CD4-positive, alpha-beta T cell (primary cell): Measurements from ENCODE around the gene PHACTR4. TPM values are rescaled to one million over a fixed set of nuclear protein-coding genes. Genes with fewer than 3 reads are reported as not detected.
"Not testable (repeated sequence)": the region's sequence is repeated elsewhere in the genome, so short reads cannot be mapped to it uniquely, and the experiment has no call there.

Source experiments
- ATAC-seq: fragments of 200-7000 bp; cut with Tn5 transposase; one replicate; pipeline ENCODE4 v1.10.0; 2022; ENCODE audit warnings: mild to moderate bottlenecking; ENCODE audit not compliant: poor library complexity
- CTCF ChIA-PET: fragments of 350-600 bp; sonication (Branson Sonifier 250); formaldehyde crosslinking; loops from one replicate; lab custom pipeline; 2021; ENCODE audit warnings: antibody characterized with exemption, inconsistent platforms; lab: Charles Lee
- POLR2A ChIA-PET: fragments of 350-600 bp; sonication (Branson Sonifier 250); formaldehyde crosslinking; loops from one replicate; lab custom pipeline; 2021; ENCODE audit warnings: antibody characterized with exemption, inconsistent platforms; lab: Charles Lee
- DNase-seq, 14 experiments: peaks; one replicate each; pipeline ENCODE4 v3.0.0-alpha.2; 2013 to 2020; ENCODE audit warnings: mixed read lengths in 2 of 14
- H3K27ac ChIP-seq, 2 donors: one replicate each; pipeline versions ENCODE4 v1.5.1 to v1.7.0; 2013; ENCODE audit warnings: low read length in 2 of 2, low read depth in 1 of 2, mild to moderate bottlenecking in 1 of 2
- H3K27me3 ChIP-seq, 2 experiments: 1 replicate in 1 of 2; 2 replicates in 1 of 2; pipeline versions ENCODE4 v1.6.1 to v1.7.0; 2013; ENCODE audit warnings: low read length in 2 of 2, control low read depth in 1 of 2, mild to moderate bottlenecking in 1 of 2, moderate library complexity in 1 of 2; ENCODE audit not compliant: insufficient read depth in 2 of 2, control insufficient read depth in 1 of 2
- H3K36me3 ChIP-seq: one replicate; pipeline ENCODE4 v1.6.1; 2013; ENCODE audit warnings: low read length, control low read depth; ENCODE audit not compliant: insufficient read depth
- H3K4me1 ChIP-seq: one replicate; pipeline ENCODE4 v1.6.1; 2013; ENCODE audit warnings: low read length, control low read depth; ENCODE audit not compliant: insufficient read depth
- H3K4me3 ChIP-seq: one replicate; pipeline ENCODE4 v1.5.1; 2013; ENCODE audit warnings: mild to moderate bottlenecking, low read length, moderate library complexity
- H3K9me3 ChIP-seq, 2 experiments: 1 replicate in 1 of 2; 2 replicates in 1 of 2; pipeline versions ENCODE4 v1.6.1 to v1.7.0; 2013; ENCODE audit warnings: low read length in 2 of 2, mild to moderate bottlenecking in 2 of 2, control low read depth in 1 of 2, moderate library complexity in 1 of 2; ENCODE audit not compliant: control insufficient read depth in 1 of 2, insufficient read depth in 1 of 2
- H3K27ac Mint-ChIP-seq: one replicate; pipeline ENCODE4 v1.8.0; 2020; ENCODE audit warnings: mixed read lengths
- H3K27me3 Mint-ChIP-seq: one replicate; pipeline ENCODE4 v1.8.0; 2021; ENCODE audit warnings: mixed read lengths
- H3K36me3 Mint-ChIP-seq: one replicate; pipeline ENCODE4 v1.8.0; 2021; ENCODE audit warnings: low read depth, mixed read lengths
- H3K4me1 Mint-ChIP-seq: one replicate; pipeline ENCODE4 v1.8.0; 2021; ENCODE audit warnings: low read depth, mixed read lengths
- H3K4me3 Mint-ChIP-seq: one replicate; pipeline ENCODE4 v1.8.0; 2020; ENCODE audit warnings: mild to moderate bottlenecking, mixed read lengths
- H3K9me3 Mint-ChIP-seq: one replicate; pipeline ENCODE4 v1.8.0; 2020; ENCODE audit warnings: mixed read lengths
- intact Hi-C, 2 experiments: fragments of 100-400 bp; cut with DNase I in 1 of 2; cut with micrococcal nuclease in 1 of 2; formaldehyde crosslinking; loops; one replicate each; pipeline versions ENCODE4 v1.15.1 to v1.9.0; 2023 to 2025; cut with DNase I, micrococcal nuclease
- total RNA-seq, 174 experiments: library from RNA in 2 of 174; stranded (reverse) in 2 of 174; gene quantifications; one replicate each; pipeline ENCODE4 v1.2.3 and lab custom pipeline; 2021 to 2026
- TF ChIP-seq, protein P1 (sequence below): fragments of 200-600 bp; IDR thresholded peaks from one replicate; pipeline ENCODE4 v1.8.0; 2022; ENCODE audit warnings: antibody characterized with exemption, mild to moderate bottlenecking

The PHACTR4 gene
- total RNA-seq, 2 experiments from 2014 or later: 26.0 to 26.3 TPM

DNA sequence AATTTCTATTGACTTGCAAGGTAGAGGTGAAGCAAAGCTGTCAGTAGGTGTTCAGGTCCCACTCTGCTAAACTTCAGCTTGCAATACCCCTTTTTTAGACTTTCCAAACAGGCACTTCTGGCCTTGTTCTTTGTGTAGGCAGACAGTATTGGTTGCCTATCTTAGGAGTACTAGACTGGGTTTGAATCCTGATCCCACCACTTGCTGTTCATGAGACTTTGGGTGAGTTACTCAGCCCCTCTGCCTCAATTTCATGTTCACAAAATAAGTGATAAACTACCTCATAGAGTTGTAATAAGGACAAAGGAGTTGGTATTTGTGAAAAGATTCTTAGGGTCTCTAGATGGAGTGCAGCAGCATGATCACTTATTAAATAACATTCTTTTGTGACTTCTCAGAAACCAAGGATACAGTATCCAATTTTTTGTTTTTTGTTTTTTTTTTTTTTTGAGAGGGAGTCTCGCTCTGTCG lies 141.5 kb downstream of the PHACTR4 start:
- Mint-ChIP-seq H3K27me3 (no peaks in the 10 kb centered on the region), H3K27ac (peak overlapping the region; percentile 88), H3K36me3 (peaks cover 83% of the 10 kb centered on the region), H3K4me1 (peaks cover 58% of the 10 kb centered on the region), H3K9me3 (no peaks in the 10 kb centered on the region), H3K4me3 (peak overlapping the region; percentile 94)
- Histone ChIP-seq H3K4me3 (no peak overlapping the region), H3K36me3 (peaks cover 76% of the 10 kb centered on the region), H3K27me3 (no peaks in the 10 kb centered on the region), H3K9me3 (no peaks in the 10 kb centered on the region), H3K27ac (peak overlapping the region in 1 of 2 donors; percentile 12), H3K4me1 (peaks cover 60% of the 10 kb centered on the region)
- TF ChIP-seq, protein P1, sequence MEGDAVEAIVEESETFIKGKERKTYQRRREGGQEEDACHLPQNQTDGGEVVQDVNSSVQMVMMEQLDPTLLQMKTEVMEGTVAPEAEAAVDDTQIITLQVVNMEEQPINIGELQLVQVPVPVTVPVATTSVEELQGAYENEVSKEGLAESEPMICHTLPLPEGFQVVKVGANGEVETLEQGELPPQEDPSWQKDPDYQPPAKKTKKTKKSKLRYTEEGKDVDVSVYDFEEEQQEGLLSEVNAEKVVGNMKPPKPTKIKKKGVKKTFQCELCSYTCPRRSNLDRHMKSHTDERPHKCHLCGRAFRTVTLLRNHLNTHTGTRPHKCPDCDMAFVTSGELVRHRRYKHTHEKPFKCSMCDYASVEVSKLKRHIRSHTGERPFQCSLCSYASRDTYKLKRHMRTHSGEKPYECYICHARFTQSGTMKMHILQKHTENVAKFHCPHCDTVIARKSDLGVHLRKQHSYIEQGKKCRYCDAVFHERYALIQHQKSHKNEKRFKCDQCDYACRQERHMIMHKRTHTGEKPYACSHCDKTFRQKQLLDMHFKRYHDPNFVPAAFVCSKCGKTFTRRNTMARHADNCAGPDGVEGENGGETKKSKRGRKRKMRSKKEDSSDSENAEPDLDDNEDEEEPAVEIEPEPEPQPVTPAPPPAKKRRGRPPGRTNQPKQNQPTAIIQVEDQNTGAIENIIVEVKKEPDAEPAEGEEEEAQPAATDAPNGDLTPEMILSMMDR: no peak
- ChIA-PET POLR2A (interaction anchor here (2.3 to 7.0 kb wide), 2 partner anchors 69 to 132 kb away, joined by 9 to 111 read pairs; partner anchors contain the start of gene TAF12), CTCF (interaction anchor here (0.7 to 1.3 kb wide), 2 partner anchors 7 to 366 kb away, joined by 3 to 4 read pairs; no protein-coding TSS in a partner anchor)
- ATAC-seq: no peak
- DNase-seq: no peak
- intact Hi-C loops: no loop called here

DNA sequence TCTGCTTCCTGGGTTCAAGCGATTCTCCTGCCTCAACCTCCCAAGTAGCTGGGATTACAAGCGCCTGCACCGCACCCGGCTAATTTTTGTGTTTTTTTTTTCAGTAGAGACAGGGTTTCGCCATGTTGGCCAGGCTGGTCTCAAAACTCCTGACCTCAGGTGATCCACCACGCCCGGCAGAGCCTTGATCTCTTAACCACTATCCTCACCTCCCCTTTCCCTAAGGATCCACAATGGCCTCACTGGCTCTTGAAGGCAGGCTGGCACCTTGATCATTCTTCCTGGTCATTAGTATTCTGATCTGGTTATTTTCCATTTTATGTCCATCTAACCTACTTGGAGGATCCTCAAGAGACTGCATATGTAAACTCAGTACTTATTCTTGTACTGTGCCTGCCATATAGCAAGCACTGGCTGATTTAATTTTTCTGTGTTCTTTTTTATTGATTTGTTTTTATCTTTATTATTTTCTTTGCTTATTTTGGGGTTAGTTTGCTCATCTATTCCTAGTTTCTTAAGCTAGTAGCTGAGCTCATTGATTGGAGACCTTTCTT lies 142.6 kb downstream of the PHACTR4 start:
- Mint-ChIP-seq H3K4me3 (peak overlapping the region; percentile 66), H3K36me3 (peaks cover 71% of the 10 kb centered on the region), H3K4me1 (peaks cover 54% of the 10 kb centered on the region), H3K27me3 (no peaks in the 10 kb centered on the region), H3K27ac (peak overlapping the region; percentile 73), H3K9me3 (no peaks in the 10 kb centered on the region)
- no peak for DNase-seq
- no peak for ATAC-seq
- H3K27ac ChIP-seq: no peak overlapping the region
- intact Hi-C loops: no loop called here
- H3K4me3 ChIP-seq: no peak overlapping the region
- H3K27me3 ChIP-seq: no peaks in the 10 kb centered on the region
- TF ChIP-seq, protein P1: no peak
- H3K9me3 ChIP-seq: no peaks in the 10 kb centered on the region
- ChIA-PET CTCF (no interaction called here), POLR2A (interaction anchor here (0.7 to 1.5 kb wide), 3 partner anchors 29 to 240 kb away, joined by 3 to 8 read pairs (median 4); no protein-coding TSS in a partner anchor)
- peaks cover 76% of the 10 kb centered on the region for H3K36me3 ChIP-seq
- H3K4me1 ChIP-seq: peaks cover 60% of the 10 kb centered on the region

DNA sequence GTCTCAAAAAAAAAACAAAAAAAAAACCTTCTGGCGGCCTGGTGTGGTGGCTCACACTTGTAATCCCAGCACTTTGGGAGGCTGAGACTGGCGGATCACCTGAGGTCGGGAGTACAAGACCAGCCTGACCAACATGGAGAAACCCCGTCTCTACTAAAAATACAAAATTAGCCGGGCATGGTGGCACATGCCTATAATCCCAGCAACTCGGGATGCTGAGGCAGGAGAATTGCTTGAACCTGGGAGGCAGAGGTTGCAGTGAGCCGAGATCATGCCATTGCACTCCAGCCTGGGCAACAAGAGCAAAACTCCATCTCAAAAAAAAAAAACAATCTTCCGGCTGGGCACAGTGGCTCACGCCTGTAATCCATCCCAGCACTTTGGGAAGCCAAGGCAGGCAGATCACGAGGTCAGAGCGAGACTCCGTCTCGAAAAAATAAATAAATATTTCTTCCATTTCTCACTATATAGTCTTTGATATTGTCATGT lies 144.9 kb downstream of the PHACTR4 start:
- H3K4me1 Mint-ChIP-seq: peaks cover 51% of the 10 kb centered on the region
- H3K27ac ChIP-seq, H3K9me3 Mint-ChIP-seq, ATAC-seq, H3K4me3 ChIP-seq, H3K27me3 Mint-ChIP-seq, intact Hi-C loops, DNase-seq, CTCF ChIA-PET, POLR2A ChIA-PET, H3K27me3 ChIP-seq, H3K9me3 ChIP-seq: not testable (repeated sequence)
- peak overlapping the region; percentile 34 for H3K4me3 Mint-ChIP-seq
- Histone ChIP-seq H3K36me3 (peaks cover 53% of the 10 kb centered on the region), H3K4me1 (peaks cover 53% of the 10 kb centered on the region)
- H3K36me3 Mint-ChIP-seq: peaks cover 58% of the 10 kb centered on the region
- H3K27ac Mint-ChIP-seq: peak overlapping the region; percentile 44
